ENCODE measurements around the gene DAPK3. TPM values are rescaled to one million over a fixed set of nuclear protein-coding genes. Genes with fewer than 3 reads are reported as not detected.
"Not testable (repeated sequence)": the region's sequence is repeated elsewhere in the genome, so short reads cannot be mapped to it uniquely, and the experiment has no call there.

The DAPK3 gene
- total and polyA plus RNA-seq, 5 donors from 2014 or later: 20.7 to 42.3 (median 27.0) TPM

DNA sequence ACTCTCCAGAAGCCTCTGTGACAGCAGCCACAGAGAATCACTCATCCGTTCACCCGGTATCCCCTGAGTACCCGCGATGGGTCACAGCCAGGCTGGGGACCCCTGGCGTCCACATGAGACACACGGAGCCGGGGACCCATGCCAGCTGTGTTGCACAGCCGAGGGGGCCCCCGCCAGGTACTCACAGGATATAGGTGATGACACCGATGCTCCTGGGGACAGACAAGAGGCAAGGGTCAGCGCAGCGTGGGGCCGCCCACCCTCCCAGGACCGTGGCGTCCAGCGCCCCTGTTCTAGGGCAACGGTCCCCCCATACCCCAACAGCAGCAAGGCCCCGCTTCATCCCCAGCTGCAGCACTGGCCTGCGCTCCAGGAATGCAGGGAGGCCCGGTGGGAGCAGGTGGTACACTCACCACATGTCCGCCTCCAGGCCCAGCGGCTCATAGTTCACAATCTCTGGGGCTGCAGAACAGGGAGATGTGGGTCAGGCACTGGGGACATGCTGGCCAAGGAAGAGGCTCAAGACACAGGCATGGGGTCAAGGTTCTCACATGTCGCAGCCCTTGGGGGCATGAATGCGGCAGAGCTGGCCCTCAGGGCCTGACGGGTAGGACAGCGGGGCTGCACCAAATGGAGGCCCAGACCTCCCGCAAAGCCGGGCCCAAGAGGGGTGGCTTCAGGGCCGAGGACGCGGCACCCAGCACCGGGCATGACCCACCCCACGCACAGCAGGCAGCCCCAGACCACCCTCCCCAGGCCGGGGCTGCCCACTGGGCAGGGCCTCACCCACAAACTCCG, 7.2 kb downstream of the DAPK3 start:
- no peak overlapping the region for H3K27ac ChIP-seq (ENCODE audit: insufficient read depth, low read length, poor library complexity, severe bottlenecking)
- no peaks in the 10 kb centered on the region for H3K27me3 Mint-ChIP-seq
- H3K4me3 ChIP-seq (ENCODE audit: low read depth, low read length): no peak overlapping the region
- H3K4me1 ChIP-seq (ENCODE audit: control insufficient read depth, insufficient read depth, low read length, poor library complexity, severe bottlenecking): no peaks in the 10 kb centered on the region
- DNase-seq (no peak), ATAC-seq (ENCODE audit: low read depth in 2 of 2) (no peak)
- peaks cover 5% of the 10 kb centered on the region for H3K36me3 Mint-ChIP-seq
- H3K27ac Mint-ChIP-seq: no peak overlapping the region
- no peaks in the 10 kb centered on the region for H3K27me3 ChIP-seq (ENCODE audit: control insufficient read depth, insufficient read depth, low read length)
- H3K4me3 Mint-ChIP-seq: peak overlapping the region in 1 of 4 donors; percentile 47
- H3K9me3 ChIP-seq (ENCODE audit: control insufficient read depth in 2 of 2, low read length in 2 of 2): no peaks in the 10 kb centered on the region
- peaks cover 0 to 12% (median under 1%) of the 10 kb centered on the region in 4 donors for H3K4me1 Mint-ChIP-seq
- no peaks in the 10 kb centered on the region for H3K9me3 Mint-ChIP-seq
- peaks cover 63% of the 10 kb centered on the region for H3K36me3 ChIP-seq (ENCODE audit: control insufficient read depth, insufficient read depth, low read length)

DNA sequence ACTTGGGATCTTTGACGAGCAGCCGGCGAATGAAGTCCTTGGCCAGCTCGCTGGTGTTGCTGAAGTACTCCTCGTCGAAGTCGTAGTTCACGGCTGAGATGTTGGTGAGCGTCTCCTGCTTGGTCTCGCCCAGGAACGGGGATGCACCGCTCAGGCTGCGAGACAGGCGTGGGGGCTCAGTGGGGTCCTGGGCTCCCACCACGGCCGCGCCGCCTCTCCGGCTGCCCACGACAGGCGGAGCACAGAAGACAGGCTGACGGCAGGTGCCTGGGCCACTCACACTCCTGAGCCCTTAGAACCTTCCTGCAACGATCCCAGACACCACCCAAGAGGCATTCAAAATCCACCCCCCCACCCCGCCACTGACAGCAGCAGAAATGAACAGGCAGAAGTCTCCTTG, 9.9 kb downstream of the DAPK3 start:
- Histone ChIP-seq H3K4me3 (ENCODE audit: low read depth, low read length) (no peak overlapping the region), H3K36me3 (ENCODE audit: control insufficient read depth, insufficient read depth, low read length) (peaks cover 55% of the 10 kb centered on the region), H3K9me3 (ENCODE audit: control insufficient read depth in 2 of 2, low read length in 2 of 2) (no peaks in the 10 kb centered on the region), H3K27ac (ENCODE audit: insufficient read depth, low read length, poor library complexity, severe bottlenecking) (no peak overlapping the region), H3K4me1 (ENCODE audit: control insufficient read depth, insufficient read depth, low read length, poor library complexity, severe bottlenecking) (no peaks in the 10 kb centered on the region), H3K27me3 (ENCODE audit: control insufficient read depth, insufficient read depth, low read length) (no peaks in the 10 kb centered on the region)
- no peak for ATAC-seq (ENCODE audit: low read depth in 2 of 2)
- Mint-ChIP-seq H3K27ac (no peak overlapping the region), H3K27me3 (no peaks in the 10 kb centered on the region), H3K4me3 (no peak overlapping the region), H3K4me1 (no peaks in the 10 kb centered on the region), H3K9me3 (no peaks in the 10 kb centered on the region), H3K36me3 (peaks cover 5% of the 10 kb centered on the region)
- DNase-seq: no peak

GRCh38 chr19:3959766-3960131, 11.2 kb downstream of the DAPK3 start:
- no peak overlapping the region for H3K4me3 ChIP-seq (ENCODE audit: low read depth, low read length)
- H3K9me3 Mint-ChIP-seq: no peaks in the 10 kb centered on the region
- H3K4me1 Mint-ChIP-seq: no peaks in the 10 kb centered on the region
- ATAC-seq (ENCODE audit: low read depth in 2 of 2) (no peak), DNase-seq (no peak)
- no peaks in the 10 kb centered on the region for H3K27me3 ChIP-seq (ENCODE audit: control insufficient read depth, insufficient read depth, low read length)
- peaks cover 5% of the 10 kb centered on the region for H3K36me3 Mint-ChIP-seq
- no peak overlapping the region for H3K27ac ChIP-seq (ENCODE audit: insufficient read depth, low read length, poor library complexity, severe bottlenecking)
- H3K4me1 ChIP-seq (ENCODE audit: control insufficient read depth, insufficient read depth, low read length, poor library complexity, severe bottlenecking): no peaks in the 10 kb centered on the region
- H3K4me3 Mint-ChIP-seq: no peak overlapping the region
- H3K36me3 ChIP-seq (ENCODE audit: control insufficient read depth, insufficient read depth, low read length): peaks cover 51% of the 10 kb centered on the region
- no peak overlapping the region for H3K27ac Mint-ChIP-seq
- H3K9me3 ChIP-seq (ENCODE audit: control insufficient read depth in 2 of 2, low read length in 2 of 2): no peaks in the 10 kb centered on the region
- H3K27me3 Mint-ChIP-seq: peaks cover 5% of the 10 kb centered on the region

DNA sequence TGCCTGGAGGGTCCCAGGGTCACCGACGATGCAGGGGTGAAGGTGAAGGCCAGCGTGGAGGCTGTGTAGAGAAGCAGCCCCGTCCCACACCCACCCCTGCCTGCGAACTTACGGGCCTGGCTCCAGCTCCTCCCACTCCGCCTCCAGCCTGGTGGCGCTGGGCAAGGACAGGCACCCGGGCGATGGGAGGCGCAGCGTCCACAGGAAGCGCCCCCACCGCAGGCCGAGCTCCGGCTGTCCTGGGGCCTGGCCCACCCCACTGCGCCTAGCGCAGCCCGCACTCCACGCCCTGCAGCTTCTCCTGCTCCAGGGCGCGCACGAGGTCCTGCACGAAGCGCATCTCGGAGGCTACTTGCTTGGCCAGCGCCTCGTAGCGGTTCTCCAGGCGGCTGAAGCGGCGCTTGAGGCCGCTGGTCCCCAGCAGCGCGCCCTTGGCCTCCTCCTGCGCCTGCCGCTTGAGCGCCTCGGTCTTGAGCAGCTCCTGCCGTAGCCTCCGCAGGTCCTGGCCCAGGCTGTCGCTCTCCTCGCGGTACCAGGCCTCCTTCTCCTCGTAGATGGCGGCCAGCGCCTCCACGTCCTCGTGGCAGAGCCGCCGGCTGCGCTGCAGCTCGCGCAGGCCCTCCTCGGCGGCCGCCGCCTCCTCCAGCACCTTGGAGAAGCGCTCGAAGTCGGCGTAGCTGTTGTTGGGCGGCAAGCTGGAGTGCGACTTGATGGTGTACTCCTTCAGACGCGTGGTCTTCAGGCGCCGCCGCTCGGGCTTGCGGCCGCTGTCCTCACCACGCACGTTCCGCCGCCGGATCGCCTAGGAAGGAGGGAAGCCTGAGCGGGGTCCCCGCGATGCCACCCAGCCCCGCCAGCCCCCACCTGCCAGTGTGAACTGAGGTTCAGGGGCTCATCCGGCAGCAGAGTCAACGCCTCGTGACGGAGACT, 11.8 kb downstream of the DAPK3 start:
- Histone ChIP-seq H3K9me3 (ENCODE audit: control insufficient read depth in 2 of 2, low read length in 2 of 2) (no peaks in the 10 kb centered on the region), H3K4me1 (ENCODE audit: control insufficient read depth, insufficient read depth, low read length, poor library complexity, severe bottlenecking) (no peaks in the 10 kb centered on the region), H3K27ac (ENCODE audit: insufficient read depth, low read length, poor library complexity, severe bottlenecking) (no peak overlapping the region), H3K36me3 (ENCODE audit: control insufficient read depth, insufficient read depth, low read length) (peaks cover 48% of the 10 kb centered on the region), H3K4me3 (ENCODE audit: low read depth, low read length) (no peak overlapping the region), H3K27me3 (ENCODE audit: control insufficient read depth, insufficient read depth, low read length) (no peaks in the 10 kb centered on the region)
- Mint-ChIP-seq H3K36me3 (peaks cover 5% of the 10 kb centered on the region), H3K9me3 (no peaks in the 10 kb centered on the region), H3K4me1 (no peaks in the 10 kb centered on the region), H3K4me3 (no peak overlapping the region), H3K27me3 (peaks cover 5% of the 10 kb centered on the region), H3K27ac (no peak overlapping the region)
- no peak for ATAC-seq (ENCODE audit: low read depth in 2 of 2)
- DNase-seq: no peak

DNA sequence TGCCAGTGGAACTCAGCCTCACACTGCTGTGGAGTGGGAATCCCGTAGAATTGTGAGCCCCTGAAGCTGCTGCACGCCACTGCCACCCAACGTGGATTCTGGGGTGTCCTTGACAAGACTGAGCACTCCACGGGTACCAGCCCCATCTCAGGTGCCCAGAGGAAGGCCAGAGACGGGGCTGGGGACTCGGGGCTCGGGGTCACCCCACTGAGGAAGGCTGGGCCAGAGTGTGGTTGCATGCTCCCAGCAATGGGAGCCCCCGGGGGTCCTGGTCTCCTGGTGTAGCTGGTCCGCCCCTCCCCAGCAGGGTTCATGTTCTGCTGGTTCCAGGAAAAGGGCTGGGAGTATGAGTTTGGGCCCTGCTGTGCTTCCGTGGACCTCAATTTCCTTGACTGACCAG, 15.2 kb downstream of the DAPK3 start:
- Mint-ChIP-seq H3K27ac (no peak overlapping the region), H3K9me3 (peaks cover 0 to 1% (median 0%) of the 10 kb centered on the region in 7 donors), H3K36me3 (no peaks in the 10 kb centered on the region), H3K4me3 (peak overlapping the region in 1 of 4 donors; percentile 54), H3K27me3 (peaks cover 10% of the 10 kb centered on the region), H3K4me1 (peaks cover 0 to 7% (median 4%) of the 10 kb centered on the region in 4 donors)
- H3K27me3 ChIP-seq (ENCODE audit: control insufficient read depth, insufficient read depth, low read length): no peaks in the 10 kb centered on the region
- H3K4me3 ChIP-seq (ENCODE audit: low read depth, low read length): no peak overlapping the region
- ATAC-seq (ENCODE audit: low read depth in 2 of 2): no peak
- DNase-seq: no peak
- H3K4me1 ChIP-seq (ENCODE audit: control insufficient read depth, insufficient read depth, low read length, poor library complexity, severe bottlenecking): peaks cover 2% of the 10 kb centered on the region
- no peak overlapping the region for H3K27ac ChIP-seq (ENCODE audit: insufficient read depth, low read length, poor library complexity, severe bottlenecking)
- H3K9me3 ChIP-seq (ENCODE audit: control insufficient read depth in 2 of 2, low read length in 2 of 2): no peaks in the 10 kb centered on the region
- peaks cover 19% of the 10 kb centered on the region for H3K36me3 ChIP-seq (ENCODE audit: control insufficient read depth, insufficient read depth, low read length)

GRCh38 chr19:3955276-3955675, 15.6 kb downstream of the DAPK3 start:
- not testable (repeated sequence) for H3K4me1 Mint-ChIP-seq; H3K27ac Mint-ChIP-seq; H3K27me3 ChIP-seq (ENCODE audit: control insufficient read depth, insufficient read depth, low read length); ATAC-seq (ENCODE audit: low read depth in 2 of 2); H3K36me3 Mint-ChIP-seq; DNase-seq; H3K27ac ChIP-seq (ENCODE audit: insufficient read depth, low read length, poor library complexity, severe bottlenecking); H3K9me3 Mint-ChIP-seq; H3K9me3 ChIP-seq (ENCODE audit: control insufficient read depth in 2 of 2, low read length in 2 of 2); H3K4me3 ChIP-seq (ENCODE audit: low read depth, low read length); H3K4me3 Mint-ChIP-seq; H3K4me1 ChIP-seq (ENCODE audit: control insufficient read depth, insufficient read depth, low read length, poor library complexity, severe bottlenecking)
- peaks cover 17% of the 10 kb centered on the region for H3K36me3 ChIP-seq (ENCODE audit: control insufficient read depth, insufficient read depth, low read length)
- H3K27me3 Mint-ChIP-seq: peaks cover 10% of the 10 kb centered on the region

GRCh38 chr19:3954107-3954506, 16.8 kb downstream of the DAPK3 start:
- H3K36me3 Mint-ChIP-seq: no peaks in the 10 kb centered on the region
- H3K9me3 ChIP-seq (ENCODE audit: control insufficient read depth in 2 of 2, low read length in 2 of 2): no peaks in the 10 kb centered on the region

More at GRCh38 chr19:3954107-3954506, 16.8 kb downstream of the DAPK3 start:
- Histone ChIP-seq H3K4me1 (ENCODE audit: control insufficient read depth, insufficient read depth, low read length, poor library complexity, severe bottlenecking) (peaks cover 7% of the 10 kb centered on the region), H3K36me3 (ENCODE audit: control insufficient read depth, insufficient read depth, low read length) (peaks cover 7% of the 10 kb centered on the region), H3K27ac (ENCODE audit: insufficient read depth, low read length, poor library complexity, severe bottlenecking) (no peak overlapping the region), H3K27me3 (ENCODE audit: control insufficient read depth, insufficient read depth, low read length) (no peaks in the 10 kb centered on the region), H3K4me3 (ENCODE audit: low read depth, low read length) (no peak overlapping the region)
- no peak for ATAC-seq (ENCODE audit: low read depth in 2 of 2)
- Mint-ChIP-seq H3K27ac (no peak overlapping the region), H3K9me3 (peaks cover 0 to 1% (median 0%) of the 10 kb centered on the region in 7 donors), H3K4me3 (no peak overlapping the region), H3K4me1 (peaks cover 0 to 7% (median 4%) of the 10 kb centered on the region in 4 donors), H3K27me3 (peaks cover 10% of the 10 kb centered on the region)
- DNase-seq: no peak

All from CD4-positive, CD25-positive, alpha-beta regulatory T cell (primary cell).